Lung microvascular endothelial cell (primary cell): ENCODE results near the gene KRTAP21-1. TPM values are rescaled to one million over a fixed set of nuclear protein-coding genes. Genes with fewer than 3 reads are reported as not detected.
"Not testable (repeated sequence)": the region's sequence is repeated elsewhere in the genome, so short reads cannot be mapped to it uniquely, and the experiment has no call there.

Experiments
- DNase-seq, 2 donors: peaks; one replicate each; pipeline versions ENCODE4 v3.0.0 to v3.0.0-alpha.2; 2010; ENCODE audit warnings: low read depth in 2 of 2
- total RNA-seq: library from RNA; depleted of rRNA; stranded (reverse); fragments of >200 nt; gene quantifications from 2 replicates; pipeline ENCODE4 v1.2.1, GENCODE V29; 2014

KRTAP21-1 gene
- total RNA-seq, result not detected in 2 replicates

DNA sequence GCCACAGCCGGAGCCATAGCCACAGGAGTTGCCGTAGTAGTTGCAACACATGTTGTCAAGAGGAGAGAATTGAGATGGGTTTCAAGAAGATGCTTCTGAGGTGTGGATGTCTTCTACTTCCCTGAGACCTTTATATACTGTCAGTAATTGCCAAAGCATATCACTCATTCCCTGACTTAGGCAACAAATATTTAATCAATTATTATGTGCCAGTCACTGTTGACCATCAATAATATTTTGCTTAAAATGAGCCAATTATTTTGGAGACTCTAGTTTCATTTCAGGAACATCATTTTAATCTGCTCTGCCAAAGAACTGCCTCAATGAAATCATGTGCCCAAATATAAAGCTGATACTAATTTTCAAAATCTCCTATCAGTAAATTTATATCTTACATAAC, at the start of gene KRTAP21-1:
KRTAP21-1 (minus strand) TSS at position 101 of the 400 bp plus-strand sequence; CDS start at position 51, 50 bp downstream.
- DNase-seq, result not testable (repeated sequence)

DNA sequence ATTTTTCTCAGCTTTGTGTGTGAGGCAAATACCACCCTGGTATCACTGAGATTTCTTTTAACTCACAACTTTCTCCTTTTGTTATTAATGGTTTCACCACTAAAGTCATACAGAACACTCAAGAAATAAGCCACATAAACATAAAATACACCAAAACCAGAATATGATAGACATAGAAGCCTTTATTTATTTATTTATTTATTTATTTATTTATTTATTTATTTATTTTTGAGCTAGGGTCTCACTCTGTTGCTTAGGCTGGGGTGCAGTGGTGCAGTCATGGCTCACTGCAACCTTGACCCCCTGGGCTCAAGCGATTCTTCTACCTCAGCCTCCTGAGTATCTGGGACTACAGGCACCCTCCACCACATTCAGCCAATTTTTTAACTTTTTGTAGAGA, 45.4 kb upstream of the KRTAP21-1 start:
- DNase-seq, result no peak

DNA sequence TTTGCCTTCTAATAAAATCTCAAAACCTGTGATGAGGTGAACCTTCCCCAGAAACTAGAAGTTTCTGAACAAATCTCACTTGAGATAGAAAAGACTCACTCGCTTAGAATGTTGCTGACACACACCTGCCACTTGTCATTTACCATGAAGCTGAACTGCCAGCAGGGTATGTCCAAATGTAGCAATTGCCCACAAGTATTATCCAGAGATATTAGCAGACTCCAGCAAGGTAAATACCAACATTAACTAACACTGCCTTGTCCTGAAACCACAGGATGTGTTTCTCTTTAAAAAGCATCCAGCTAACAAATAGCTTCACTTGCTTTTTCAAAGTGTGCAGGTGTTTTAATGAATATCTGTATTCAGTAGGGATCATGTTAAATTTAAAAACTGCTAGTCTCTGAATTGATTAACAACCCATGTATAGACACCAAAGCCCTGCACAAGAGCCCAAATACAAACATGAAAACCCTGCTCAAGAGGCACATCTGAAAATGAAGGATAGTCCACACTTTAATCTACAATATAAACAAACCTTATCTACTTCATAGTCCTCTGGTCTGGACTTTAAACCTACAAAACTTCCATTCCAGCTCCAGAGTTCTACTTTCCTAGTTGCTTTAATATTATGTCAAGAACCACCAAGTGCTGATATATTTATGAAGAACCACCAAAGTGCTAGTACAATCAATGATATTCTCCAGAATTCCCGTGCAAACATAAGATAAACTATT, 38.5 kb upstream of the KRTAP21-1 start:
- no peak for DNase-seq

DNA sequence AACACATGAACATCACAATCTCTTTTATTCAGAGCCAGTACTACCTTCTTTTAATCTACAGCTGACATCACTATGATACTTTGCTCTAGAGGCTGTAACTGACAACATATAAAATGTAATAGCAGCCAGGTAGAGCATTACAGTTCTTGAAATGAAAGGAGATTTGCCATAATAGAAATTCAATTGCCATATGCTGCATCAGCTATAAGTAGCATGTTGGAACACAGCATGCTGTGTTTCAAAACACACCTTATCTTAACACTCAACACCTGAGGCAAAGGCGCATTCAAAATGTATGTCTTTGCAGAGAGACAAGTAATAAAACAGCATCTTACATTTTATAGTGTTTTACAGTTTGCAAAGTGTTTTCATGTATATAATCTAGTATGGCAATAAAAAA, 24.0 kb upstream of the KRTAP21-1 start:
- no peak for DNase-seq

GRCh38 chr21:30769724-30770431, 14.7 kb upstream of the KRTAP21-1 start:
- DNase-seq, result no peak

GRCh38 chr21:30760776-30761175, 5.5 kb upstream of the KRTAP21-1 start:
- no peak for DNase-seq

GRCh38 chr21:30758306-30758705, 3.1 kb upstream of the KRTAP21-1 start:
- DNase-seq, result no peak

GRCh38 chr21:30747159-30747558, 8.1 kb downstream of the KRTAP21-1 start, which contains the start of gene KRTAP21-2:
TSS of gene KRTAP21-2 (minus strand) at chr21:30747259. CDS start at chr21:30747202, 57 bp downstream.
- no peak for DNase-seq

GRCh38 chr21:30740462-30740861, 14.8 kb downstream of the KRTAP21-1 start:
- DNase-seq, result no peak

GRCh38 chr21:30733026-30733425, 22.2 kb downstream of the KRTAP21-1 start:
- DNase-seq, result no peak

DNA sequence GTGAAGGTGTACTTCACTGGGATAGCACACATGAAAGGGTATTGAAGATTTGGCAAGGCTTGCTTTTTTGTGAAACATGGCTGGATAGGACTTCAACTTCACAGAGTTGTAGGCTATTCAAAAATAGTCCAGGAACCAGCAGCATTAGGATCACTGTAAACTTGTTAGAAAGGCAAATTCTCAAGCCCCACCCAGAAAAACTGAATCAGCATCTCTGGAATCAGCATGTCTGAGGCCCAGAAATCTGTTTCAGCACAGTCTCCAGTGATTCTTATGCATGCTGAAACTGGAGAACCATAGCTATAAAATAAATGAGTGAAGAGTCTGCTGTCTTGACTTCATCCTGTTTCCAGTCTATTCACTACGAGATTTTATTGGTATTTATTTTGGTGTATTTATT, 28.5 kb downstream of the KRTAP21-1 start:
- DNase-seq, result no peak

DNA sequence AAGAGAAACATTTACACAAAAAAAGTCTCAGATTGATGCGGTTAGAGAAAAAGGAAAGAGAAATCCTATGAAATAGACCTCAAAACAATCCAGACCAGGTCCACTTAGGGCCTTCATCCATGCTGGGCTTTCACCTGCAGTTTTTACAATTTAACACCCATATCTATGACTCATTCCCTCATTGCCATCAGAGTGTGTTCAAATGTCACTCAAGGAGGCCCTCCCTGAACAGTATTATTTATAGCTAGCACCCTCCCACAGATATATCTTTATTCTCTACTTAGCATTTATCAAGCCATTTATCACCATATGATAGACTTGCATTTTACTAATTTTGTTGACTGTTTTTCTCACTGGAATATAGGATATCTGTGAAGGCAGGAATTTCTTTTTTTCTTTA, 35.8 kb downstream of the KRTAP21-1 start:
- no peak for DNase-seq

DNA sequence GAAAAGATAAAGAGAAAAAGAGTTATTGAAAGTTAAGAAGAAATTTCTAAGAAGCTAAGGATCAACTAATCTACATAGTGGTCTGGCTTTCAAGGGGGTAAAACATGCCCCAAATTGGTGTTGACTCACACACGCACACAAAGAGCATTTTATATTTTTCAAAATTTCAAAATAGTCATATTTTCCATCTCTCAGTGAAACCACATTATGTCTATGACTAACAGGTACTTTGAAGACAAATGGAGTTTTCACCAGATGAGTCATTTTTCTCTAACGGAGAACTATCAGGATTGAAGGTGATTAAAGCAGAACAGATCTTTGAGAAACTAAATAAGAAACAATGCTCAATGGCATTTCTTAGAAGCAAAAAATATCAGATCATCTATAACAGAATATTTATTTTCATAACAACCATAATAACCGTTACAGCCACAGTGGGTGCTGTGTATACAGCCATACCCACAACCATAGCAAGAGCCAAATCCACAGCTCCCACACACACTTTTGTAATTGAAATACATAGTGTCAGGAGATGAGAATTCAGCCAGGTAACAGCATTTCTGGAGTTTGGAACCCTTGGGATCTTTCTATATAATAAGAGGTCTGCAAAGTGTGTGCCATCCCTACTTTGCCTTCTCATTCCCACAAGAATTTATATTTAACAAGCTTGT, 36.9 kb downstream of the KRTAP21-1 start, which contains the start of gene KRTAP21-3:
KRTAP21-3 (minus strand) TSS at position 539 of the 671 bp plus-strand sequence; CDS start at position 521, 18 bp downstream.
- DNase-seq, result no peak

GRCh38 chr21:30717105-30717504, 38.1 kb downstream of the KRTAP21-1 start:
- DNase-seq, result no peak

DNA sequence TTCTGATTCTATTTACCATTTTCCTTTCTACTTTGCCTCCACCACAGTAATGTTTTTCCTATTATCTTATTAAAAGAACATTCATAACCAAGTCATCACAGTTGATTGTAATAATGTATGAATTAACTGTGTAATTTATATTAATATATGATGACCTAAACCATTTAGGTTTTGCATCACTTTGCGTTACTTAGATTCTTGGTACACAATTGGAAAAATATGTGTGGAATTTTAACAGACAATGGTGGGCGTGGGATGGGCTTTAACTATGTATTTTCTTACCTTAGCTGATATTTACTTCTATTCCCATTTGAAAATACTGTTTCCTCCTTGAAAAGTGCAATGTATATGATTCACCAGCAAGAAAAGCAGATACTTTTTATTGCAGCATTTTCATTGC, 40.3 kb downstream of the KRTAP21-1 start:
- no peak for DNase-seq

DNA sequence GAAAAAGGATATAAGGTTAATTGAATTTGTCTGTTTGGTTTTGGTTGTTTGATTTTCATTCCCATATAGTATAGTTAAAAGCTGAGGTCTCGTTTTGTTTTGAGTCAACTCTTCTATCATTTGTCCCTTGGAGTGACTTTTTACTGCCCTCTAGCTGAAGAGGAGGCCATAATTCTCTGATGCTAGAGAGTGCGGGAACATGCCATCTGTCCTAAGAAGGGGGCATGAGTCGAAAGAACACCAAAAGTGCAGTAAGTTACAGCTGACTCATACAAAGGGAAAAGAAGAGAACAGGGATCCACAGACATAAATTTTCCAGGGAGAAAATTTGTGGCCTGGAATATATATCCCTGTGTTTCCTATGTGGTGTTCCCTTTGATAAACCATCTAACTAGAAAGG, 40.8 kb downstream of the KRTAP21-1 start:
- no peak for DNase-seq

- no peak for DNase-seq
Observed at GRCh38 chr21:30713766-30714165, 41.5 kb downstream of the KRTAP21-1 start.

GRCh38 chr21:30710499-30710898, 44.7 kb downstream of the KRTAP21-1 start:
- DNase-seq, result no peak

GRCh38 chr21:30707409-30707808, 47.8 kb downstream of the KRTAP21-1 start:
- DNase-seq, result no peak
